ENCODE data around the gene SLC17A7.
A peak's percentile ranks its signal among the peaks of the same experiment; 100 is the strongest.

The SLC17A7 gene

GRCh38 chr19:49443366-49444099, 2.2 kb upstream of the SLC17A7 start:
- peak; percentile 94 for DNase-seq

GRCh38 chr19:49442771-49443365, 1.5 kb upstream of the SLC17A7 start:
- DNase-seq: peak; percentile 74

- DNase-seq: no peak
These were observed 1.0 kb upstream of the SLC17A7 start for GRCh38 chr19:49442354-49442753.

- DNase-seq: no peak
These were observed 628 bp upstream of the SLC17A7 start for GRCh38 chr19:49441960-49442350.

GRCh38 chr19:49440439-49441209, 703 bp downstream of the SLC17A7 start:
- no peak for DNase-seq

GRCh38 chr19:49439836-49440235, 1.5 kb downstream of the SLC17A7 start:
- no peak for DNase-seq

- DNase-seq: no peak
These were observed 3.1 kb downstream of the SLC17A7 start for GRCh38 chr19:49438261-49438660.

- DNase-seq: no peak
These were observed 4.1 kb downstream of the SLC17A7 start for GRCh38 chr19:49437231-49437630.

GRCh38 chr19:49436381-49437017, 4.8 kb downstream of the SLC17A7 start:
- DNase-seq: peak; percentile 65

- no peak for DNase-seq
These were observed 5.7 kb downstream of the SLC17A7 start for GRCh38 chr19:49435670-49436069.

- no peak for DNase-seq
These were observed 6.3 kb downstream of the SLC17A7 start for GRCh38 chr19:49434907-49435583.

- DNase-seq: no peak
These were observed 8.0 kb downstream of the SLC17A7 start for GRCh38 chr19:49433240-49433901.

- no peak for DNase-seq
These were observed 8.9 kb downstream of the SLC17A7 start for GRCh38 chr19:49432141-49433073.

GRCh38 chr19:49431330-49431749, 10.0 kb downstream of the SLC17A7 start:
- no peak for DNase-seq

- DNase-seq: no peak
These were observed 10.5 kb downstream of the SLC17A7 start for GRCh38 chr19:49430678-49431329.

- DNase-seq: no peak
These were observed 11.1 kb downstream of the SLC17A7 start for GRCh38 chr19:49430172-49430677.

GRCh38 chr19:49428547-49429451, 12.5 kb downstream of the SLC17A7 start:
- DNase-seq: no peak

GRCh38 chr19:49427855-49428546, 13.3 kb downstream of the SLC17A7 start:
- no peak for DNase-seq

GRCh38 chr19:49427339-49427738, 14.0 kb downstream of the SLC17A7 start:
- DNase-seq: no peak

Measured in activated CD4-positive, alpha-beta T cell treated with anti-CD3 and anti-CD28 coated beads, Interleukin-2, amount 50 U/mL, for 16 hours (primary cell).